Stimulated activated naive CD8-positive, alpha-beta T cell treated with anti-CD3 and anti-CD28 coated beads, Interleukin-15, amount 100 ng/mL, for 72 hours (primary cell): ENCODE measurements around the gene MALT1.

Experiments used
- ATAC-seq: fragments of 150-1000 bp; cut with Tn5 transposase; 2 replicates; pipeline ENCODE4 v1.10.0; 2021; ENCODE audit warnings: mild to moderate bottlenecking, moderate library complexity
- DNase-seq, 2 donors: peaks; one replicate each; pipeline ENCODE4 v3.0.0; 2021 to 2022
- H3K27ac Mint-ChIP-seq, 2 donors: one replicate each; pipeline ENCODE4 v1.8.0; 2022; ENCODE audit warnings: mild to moderate bottlenecking in 2 of 2, mixed read lengths in 2 of 2, moderate library complexity in 2 of 2
- H3K27me3 Mint-ChIP-seq: one replicate; pipeline ENCODE4 v1.8.0; 2022; ENCODE audit warnings: mixed read lengths
- H3K4me1 Mint-ChIP-seq: one replicate; pipeline ENCODE4 v1.8.0; 2022; ENCODE audit warnings: mild to moderate bottlenecking, mixed read lengths
- H3K4me3 Mint-ChIP-seq, 2 donors: one replicate each; pipeline ENCODE4 v1.8.0; 2022; ENCODE audit warnings: mild to moderate bottlenecking in 2 of 2, mixed read lengths in 2 of 2, moderate library complexity in 1 of 2
- H3K9me3 Mint-ChIP-seq, 2 donors: one replicate each; pipeline ENCODE4 v1.8.0; 2022; ENCODE audit warnings: mixed read lengths in 2 of 2

MALT1 gene

GRCh38 chr18:58781627-58782194, 110.4 kb downstream of the MALT1 start:
- no peak overlapping the region for H3K27ac Mint-ChIP-seq
- DNase-seq (peak; percentile 63 to 71), ATAC-seq (peak; percentile 89)
- no peaks in the 10 kb centered on the region for H3K4me1 Mint-ChIP-seq
- H3K27me3 Mint-ChIP-seq, result peaks cover 57% of the 10 kb centered on the region
- H3K9me3 Mint-ChIP-seq, result no peaks in the 10 kb centered on the region
- H3K4me3 Mint-ChIP-seq, result no peak overlapping the region

GRCh38 chr18:58784601-58785137, 113.4 kb downstream of the MALT1 start:
- H3K27me3 Mint-ChIP-seq, result peaks cover 45% of the 10 kb centered on the region
- no peak overlapping the region for H3K27ac Mint-ChIP-seq
- no peak for ATAC-seq
- no peaks in the 10 kb centered on the region for H3K9me3 Mint-ChIP-seq
- no peak for DNase-seq
- H3K4me1 Mint-ChIP-seq, result no peaks in the 10 kb centered on the region
- no peak overlapping the region for H3K4me3 Mint-ChIP-seq

DNA sequence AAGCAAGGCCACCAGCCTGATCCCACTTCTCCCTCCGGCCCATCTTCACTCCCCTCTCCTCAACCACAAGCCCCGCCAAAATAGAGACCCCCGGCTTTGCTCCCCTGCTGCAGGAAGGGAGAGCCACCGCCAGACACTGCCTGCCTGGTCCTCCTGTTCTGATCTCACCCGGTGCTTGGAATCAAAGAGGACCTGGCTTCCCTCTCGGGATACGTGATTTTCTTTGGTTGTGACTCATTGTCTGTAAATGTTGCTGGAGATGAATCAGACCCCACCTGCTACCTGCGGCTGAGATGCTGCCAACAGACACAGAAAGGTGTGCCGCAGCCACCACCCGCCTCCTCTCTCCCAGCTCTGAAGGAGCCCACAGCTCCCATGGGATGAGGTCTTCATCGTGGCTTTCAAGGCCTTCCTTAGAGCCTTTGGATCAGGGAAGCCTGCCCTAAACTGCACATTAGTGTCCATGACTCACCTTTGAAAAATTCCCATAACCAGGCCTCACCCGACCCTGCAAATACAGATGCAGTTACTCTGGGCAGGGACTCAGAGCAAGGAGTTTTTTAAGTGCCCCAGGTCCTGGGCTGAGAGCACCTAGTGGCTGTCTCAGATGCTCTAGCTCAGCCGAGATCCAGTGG, 114.0 kb downstream of the MALT1 start:
- no peaks in the 10 kb centered on the region for H3K9me3 Mint-ChIP-seq
- DNase-seq (no peak), ATAC-seq (no peak)
- H3K4me1 Mint-ChIP-seq, result no peaks in the 10 kb centered on the region
- peaks cover 38% of the 10 kb centered on the region for H3K27me3 Mint-ChIP-seq
- H3K27ac Mint-ChIP-seq, result no peak overlapping the region
- no peak overlapping the region for H3K4me3 Mint-ChIP-seq

DNA sequence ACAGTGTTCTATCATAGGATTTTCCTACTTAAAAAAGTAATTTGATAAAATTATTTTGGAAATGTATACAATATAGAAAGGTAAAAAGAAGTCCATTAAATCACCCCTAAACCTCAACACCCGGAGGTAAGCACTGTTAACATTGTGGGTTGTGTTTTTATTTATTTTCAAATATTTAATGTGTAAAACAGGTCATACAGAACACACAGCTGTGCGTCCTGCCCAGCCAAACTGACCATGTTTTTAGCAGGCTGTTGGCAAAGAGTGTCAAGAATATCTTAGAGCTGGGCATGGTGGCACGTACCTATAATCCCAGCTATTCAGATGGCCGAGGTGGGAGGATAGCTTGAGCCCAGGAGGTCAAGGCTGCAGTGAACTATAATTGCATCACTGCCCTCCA, 114.6 kb downstream of the MALT1 start:
- Mint-ChIP-seq H3K4me1 (no peaks in the 10 kb centered on the region), H3K9me3 (no peaks in the 10 kb centered on the region), H3K4me3 (no peak overlapping the region), H3K27ac (no peak overlapping the region), H3K27me3 (peaks cover 38% of the 10 kb centered on the region)
- DNase-seq (no peak), ATAC-seq (no peak)

- ATAC-seq (no peak), DNase-seq (no peak)
- Mint-ChIP-seq H3K4me1 (no peaks in the 10 kb centered on the region), H3K27ac (no peak overlapping the region), H3K4me3 (no peak overlapping the region), H3K9me3 (no peaks in the 10 kb centered on the region), H3K27me3 (peaks cover 39% of the 10 kb centered on the region)
These were observed 116.4 kb downstream of the MALT1 start for GRCh38 chr18:58787536-58788149.

DNA sequence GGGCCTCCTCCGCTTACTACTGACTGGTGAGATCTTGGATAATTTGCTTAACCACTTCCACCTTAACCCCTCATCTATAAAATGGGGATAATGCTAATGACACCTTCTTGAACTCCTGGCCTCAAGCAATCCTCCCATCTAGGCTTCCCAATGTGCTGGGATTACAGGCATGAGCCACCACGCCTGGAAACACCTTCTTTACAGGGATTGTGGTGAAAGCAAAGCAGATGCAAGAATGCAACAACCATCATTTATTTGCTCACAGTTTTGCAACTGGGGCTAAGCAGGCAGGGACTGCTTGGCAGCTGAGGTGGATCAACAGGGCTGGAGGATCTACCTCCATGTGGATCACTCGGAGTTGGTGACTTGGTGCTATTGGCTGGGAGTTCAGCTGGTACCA, 117.2 kb downstream of the MALT1 start:
- DNase-seq (no peak), ATAC-seq (no peak)
- no peak overlapping the region for H3K27ac Mint-ChIP-seq
- peaks cover 36% of the 10 kb centered on the region for H3K27me3 Mint-ChIP-seq
- no peaks in the 10 kb centered on the region for H3K4me1 Mint-ChIP-seq
- no peak overlapping the region for H3K4me3 Mint-ChIP-seq
- no peaks in the 10 kb centered on the region for H3K9me3 Mint-ChIP-seq

DNA sequence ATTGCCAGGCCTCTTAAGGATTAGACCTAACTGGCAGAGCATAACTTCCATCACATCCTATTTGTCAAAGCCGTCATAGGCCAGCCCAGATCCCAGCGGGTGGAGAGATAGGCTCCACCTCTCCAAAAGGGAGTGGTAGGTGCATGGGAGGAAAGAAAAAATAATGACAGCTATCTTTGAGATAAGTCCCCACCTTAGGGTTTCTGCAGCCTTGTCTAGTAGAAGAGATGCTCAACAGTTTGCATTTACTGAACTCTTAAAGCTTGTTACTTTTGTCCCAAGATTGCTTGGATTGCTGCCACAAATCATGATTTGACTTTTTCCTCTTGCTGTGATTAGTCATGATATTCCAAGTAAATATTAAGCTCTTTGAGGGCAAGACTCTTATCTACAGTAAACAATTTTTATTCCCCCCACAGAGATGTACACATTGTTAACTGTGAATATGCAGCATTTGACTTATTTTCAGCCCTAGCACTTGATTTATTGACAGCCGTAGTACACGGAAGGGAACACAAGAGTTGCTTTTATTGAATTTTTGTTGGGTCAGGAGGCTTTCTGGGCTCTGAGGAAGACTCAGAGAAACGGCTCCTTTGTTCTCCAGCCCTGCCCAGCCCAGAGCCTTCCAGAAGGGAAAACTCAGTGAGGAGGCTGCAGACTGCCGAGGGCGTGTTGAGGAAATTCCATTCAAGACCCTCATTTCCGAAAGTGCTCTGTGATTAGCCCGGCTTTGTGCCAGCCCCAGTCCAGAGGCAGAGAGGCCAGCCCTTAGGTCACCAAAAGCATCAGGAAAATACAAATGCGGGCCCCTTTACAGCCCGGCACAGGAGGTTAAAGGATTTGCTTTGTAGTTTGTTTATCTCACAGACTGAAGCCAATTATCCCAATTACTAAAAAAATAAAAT, 118.0 kb downstream of the MALT1 start:
- DNase-seq, result no peak
- Mint-ChIP-seq H3K27me3 (peaks cover 36% of the 10 kb centered on the region), H3K27ac (no peak overlapping the region), H3K9me3 (no peaks in the 10 kb centered on the region), H3K4me1 (no peaks in the 10 kb centered on the region), H3K4me3 (no peak overlapping the region)
- no peak for ATAC-seq

DNA sequence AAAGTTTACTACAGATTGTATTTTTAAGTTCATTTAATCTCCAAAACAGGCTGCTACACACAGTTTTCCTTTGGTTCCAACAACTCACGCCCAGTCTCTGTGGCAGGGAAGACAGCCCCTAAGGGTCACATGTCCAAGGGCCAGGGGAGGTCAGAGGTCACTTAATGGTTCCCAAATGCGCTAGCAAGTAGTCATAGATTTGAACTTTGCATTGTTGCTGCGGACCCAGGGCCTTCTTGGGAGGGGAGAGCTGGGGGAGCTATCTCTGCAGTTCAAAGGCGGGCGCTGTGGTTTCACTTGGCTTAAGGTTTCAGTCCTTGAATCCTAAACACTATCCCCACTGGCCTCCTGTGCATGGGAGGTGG, 118.6 kb downstream of the MALT1 start:
- ATAC-seq (no peak), DNase-seq (no peak)
- H3K4me1 Mint-ChIP-seq, result no peaks in the 10 kb centered on the region
- peaks cover 36% of the 10 kb centered on the region for H3K27me3 Mint-ChIP-seq
- H3K9me3 Mint-ChIP-seq, result no peaks in the 10 kb centered on the region
- no peak overlapping the region for H3K4me3 Mint-ChIP-seq
- H3K27ac Mint-ChIP-seq, result no peak overlapping the region

DNA sequence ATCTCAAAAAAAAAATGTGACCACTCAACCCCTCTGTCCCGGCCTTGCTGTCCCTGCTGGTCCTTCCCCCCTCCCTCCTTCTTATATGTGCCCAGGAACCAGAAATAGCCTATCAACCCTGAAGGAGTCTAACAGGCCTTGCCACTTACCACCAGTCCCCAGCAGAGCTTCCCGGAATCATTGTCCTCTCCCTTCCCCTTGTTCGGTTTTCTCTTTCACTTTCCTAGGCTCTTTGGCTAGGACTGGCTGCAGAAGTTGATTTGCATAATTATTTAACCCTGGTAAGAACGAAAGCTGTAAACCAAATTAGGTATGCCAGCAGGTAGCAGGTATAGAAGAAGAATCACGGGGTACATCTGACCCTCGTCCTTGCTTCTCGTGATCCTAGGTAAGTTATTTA, 120.8 kb downstream of the MALT1 start:
- no peak for DNase-seq
- Mint-ChIP-seq H3K4me3 (no peak overlapping the region), H3K27me3 (peaks cover 38% of the 10 kb centered on the region), H3K9me3 (no peaks in the 10 kb centered on the region), H3K4me1 (no peaks in the 10 kb centered on the region), H3K27ac (no peak overlapping the region)
- ATAC-seq, result no peak

DNA sequence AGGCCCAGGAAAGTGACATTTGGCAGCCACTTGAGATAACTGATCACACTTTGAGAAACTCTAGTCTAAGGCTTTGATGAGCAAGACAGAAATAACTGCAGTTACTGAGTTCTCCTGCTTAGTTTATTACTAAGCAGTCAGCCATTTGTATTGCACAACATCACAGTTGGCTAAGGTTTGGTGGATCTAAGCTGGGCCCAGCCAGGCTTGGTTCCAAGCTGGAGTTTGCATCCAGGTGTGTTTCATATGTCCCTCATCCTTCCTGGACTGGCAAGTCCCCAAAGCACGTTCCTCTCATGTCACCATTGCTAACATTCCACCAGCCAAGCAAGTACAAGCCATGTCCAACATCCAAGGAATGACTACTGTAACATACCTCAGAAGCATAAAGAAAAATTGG, 122.1 kb downstream of the MALT1 start:
- DNase-seq (no peak), ATAC-seq (no peak)
- Mint-ChIP-seq H3K27ac (no peak overlapping the region), H3K4me1 (no peaks in the 10 kb centered on the region), H3K27me3 (peaks cover 32% of the 10 kb centered on the region), H3K9me3 (no peaks in the 10 kb centered on the region), H3K4me3 (no peak overlapping the region)

GRCh38 chr18:58796220-58796619, 125.0 kb downstream of the MALT1 start:
- H3K4me3 Mint-ChIP-seq, result no peak overlapping the region
- H3K4me1 Mint-ChIP-seq, result no peaks in the 10 kb centered on the region
- H3K9me3 Mint-ChIP-seq, result no peaks in the 10 kb centered on the region
- peaks cover 49% of the 10 kb centered on the region for H3K27me3 Mint-ChIP-seq
- no peak overlapping the region for H3K27ac Mint-ChIP-seq
- DNase-seq (no peak), ATAC-seq (no peak)

DNA sequence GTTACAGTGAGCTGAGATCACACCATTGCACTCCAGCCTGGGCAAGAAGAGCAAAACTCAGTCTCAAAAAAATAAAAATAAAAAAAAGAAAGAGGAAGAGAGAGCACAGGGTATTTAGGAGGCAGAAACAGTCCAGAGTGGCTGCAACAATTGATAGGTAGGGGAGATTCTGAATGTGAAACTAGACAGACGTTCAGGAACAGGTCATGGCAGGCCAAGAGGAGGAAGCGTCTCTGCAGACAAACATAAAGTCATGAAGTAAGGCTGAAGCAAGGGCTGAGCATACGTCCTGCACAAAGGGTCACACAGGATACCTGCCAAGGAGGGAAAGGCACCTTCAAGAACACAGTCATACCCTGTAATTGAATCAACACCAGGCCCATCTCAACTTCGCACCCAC, 129.3 kb downstream of the MALT1 start:
- no peak for ATAC-seq

DNA sequence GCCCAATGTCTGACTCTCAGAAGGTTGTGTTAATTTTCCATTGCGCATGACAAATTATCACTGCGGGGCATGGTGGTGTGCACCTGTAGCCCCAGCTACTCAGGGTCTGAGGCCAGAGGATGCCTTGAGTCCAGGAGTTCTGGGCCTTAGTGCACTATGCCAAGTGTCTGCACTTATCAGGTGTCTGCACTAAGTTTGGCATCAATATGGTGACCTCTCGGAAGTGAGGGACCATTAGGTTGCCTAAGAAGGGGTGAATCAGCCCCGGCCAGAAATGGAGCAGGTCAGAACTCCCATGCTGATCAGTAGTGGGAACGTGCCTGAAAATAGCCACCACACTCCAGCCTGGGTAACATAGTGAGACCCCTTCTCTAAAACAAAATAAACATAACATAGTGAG, 131.7 kb downstream of the MALT1 start:
- DNase-seq, result no peak
- peaks cover 7% of the 10 kb centered on the region for H3K4me1 Mint-ChIP-seq
- ATAC-seq, result no peak
- H3K27me3 Mint-ChIP-seq, result peaks cover 64% of the 10 kb centered on the region
- no peak overlapping the region for H3K4me3 Mint-ChIP-seq
- no peak overlapping the region for H3K27ac Mint-ChIP-seq
- no peaks in the 10 kb centered on the region for H3K9me3 Mint-ChIP-seq

More for the DNA sequence above, 129.3 kb downstream of the MALT1 start:
- H3K4me1 Mint-ChIP-seq, result no peaks in the 10 kb centered on the region
- H3K27me3 Mint-ChIP-seq, result peaks cover 59% of the 10 kb centered on the region
- H3K9me3 Mint-ChIP-seq, result no peaks in the 10 kb centered on the region
- H3K27ac Mint-ChIP-seq, result peak overlapping the region in 1 of 2 donors; percentile 93
- H3K4me3 Mint-ChIP-seq, result no peak overlapping the region
- DNase-seq, result no peak

DNA sequence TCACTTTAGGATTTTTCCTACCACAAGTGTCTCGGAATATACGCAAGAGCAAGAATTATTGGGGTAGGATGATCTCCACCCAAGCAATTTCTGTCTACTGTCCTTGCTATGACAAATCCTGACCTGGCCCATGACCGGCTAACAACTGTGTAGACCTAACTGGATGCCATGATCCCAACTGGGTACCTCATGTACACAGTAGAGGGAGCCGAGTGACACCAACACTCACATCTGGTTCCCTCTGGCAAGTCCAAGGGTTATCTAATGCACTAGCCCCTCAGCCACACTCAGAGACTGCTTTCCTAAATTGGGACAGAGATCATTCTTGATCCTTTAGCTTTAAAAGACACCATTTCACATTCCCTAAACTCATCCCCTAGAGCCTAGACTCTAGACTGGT, 132.7 kb downstream of the MALT1 start:
- Mint-ChIP-seq H3K4me3 (no peak overlapping the region), H3K27me3 (peaks cover 75% of the 10 kb centered on the region), H3K4me1 (peaks cover 7% of the 10 kb centered on the region), H3K9me3 (no peaks in the 10 kb centered on the region), H3K27ac (no peak overlapping the region)
- ATAC-seq, result no peak
- no peak for DNase-seq
